ENCODE results near the gene TSPAN13.

TSPAN13 gene

GRCh38 chr7:16822029-16822428 lies 68.5 kb downstream of the TSPAN13 start:
- no peak overlapping the region for H3K4me3 Mint-ChIP-seq
- H3K9me3 Mint-ChIP-seq, result no peaks in the 10 kb centered on the region
- H3K36me3 Mint-ChIP-seq (ENCODE audit: low read depth), result no peaks in the 10 kb centered on the region
- H3K4me1 Mint-ChIP-seq (ENCODE audit: low read depth), result no peaks in the 10 kb centered on the region
- no peak overlapping the region for H3K27ac Mint-ChIP-seq
- DNase-seq (ENCODE audit: low spot score), result no peak
- H3K27me3 Mint-ChIP-seq (ENCODE audit: low read depth), result peaks cover 5% of the 10 kb centered on the region

GRCh38 chr7:16826060-16826459 lies 72.5 kb downstream of the TSPAN13 start:
- Mint-ChIP-seq H3K9me3 (no peaks in the 10 kb centered on the region), H3K4me1 (ENCODE audit: low read depth) (no peaks in the 10 kb centered on the region), H3K27ac (no peak overlapping the region), H3K36me3 (ENCODE audit: low read depth) (no peaks in the 10 kb centered on the region), H3K27me3 (ENCODE audit: low read depth) (peaks cover 13% of the 10 kb centered on the region), H3K4me3 (no peak overlapping the region)
- DNase-seq (ENCODE audit: low spot score), result no peak

- no peaks in the 10 kb centered on the region for H3K36me3 Mint-ChIP-seq (ENCODE audit: low read depth)
- no peak for DNase-seq (ENCODE audit: low spot score)
- no peak overlapping the region for H3K4me3 Mint-ChIP-seq
- no peak overlapping the region for H3K27ac Mint-ChIP-seq
- H3K27me3 Mint-ChIP-seq (ENCODE audit: low read depth), result peaks cover 8% of the 10 kb centered on the region
- H3K9me3 Mint-ChIP-seq, result no peaks in the 10 kb centered on the region
- H3K4me1 Mint-ChIP-seq (ENCODE audit: low read depth), result no peaks in the 10 kb centered on the region
Observed at GRCh38 chr7:16833373-16833772, 79.8 kb downstream of the TSPAN13 start.
